ENCODE measurements around the gene LOC128125822.
"Not testable (repeated sequence)": the region's sequence is repeated elsewhere in the genome, so short reads cannot be mapped to it uniquely, and the experiment has no call there.

Gene LOC128125822

DNA sequence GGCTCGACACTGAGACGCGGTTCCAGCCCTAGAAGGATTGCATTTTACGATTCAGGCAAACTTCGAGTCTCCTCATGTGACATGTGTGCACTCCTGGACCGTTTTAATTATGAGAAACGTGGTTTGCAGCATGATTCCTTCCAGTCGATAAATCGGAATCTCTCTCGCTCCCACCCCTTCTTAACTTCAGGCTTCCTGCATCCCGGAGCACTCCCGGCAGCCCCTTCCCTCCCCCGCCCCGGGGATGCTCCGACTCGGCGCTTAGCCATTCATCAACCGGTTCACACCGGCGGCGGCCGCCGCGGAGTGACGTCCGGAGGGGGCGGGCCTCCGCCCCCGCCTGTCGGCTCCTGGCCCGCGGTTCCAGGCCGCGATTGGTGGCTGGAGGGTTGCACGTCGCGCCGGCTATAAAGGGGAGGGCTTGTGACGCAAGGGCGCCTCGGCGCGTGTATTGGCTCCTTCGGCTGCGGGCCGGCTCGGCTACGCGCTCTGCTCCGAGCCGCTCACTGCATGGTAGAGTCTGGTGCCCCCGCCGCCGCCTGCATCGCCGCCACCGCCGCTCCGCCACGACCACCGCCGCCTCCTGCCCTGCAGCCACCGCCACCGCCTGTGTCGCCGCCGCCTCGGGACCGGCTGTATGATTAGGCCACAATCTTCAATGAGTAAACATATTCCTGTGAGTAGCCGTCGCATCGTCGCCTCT, at the start of gene LOC128125822, which contains the start of gene PTP4A1:
LOC128125822 (plus strand) TSS at position 437 of the 703 bp plus-strand sequence.
PTP4A1 (plus strand) TSS at position 437 of the 703 bp plus-strand sequence. CDS start 4,401 bp downstream, outside the sequence.
- DNase-seq (ENCODE audit: low spot score) = peak; percentile 96

DNA sequence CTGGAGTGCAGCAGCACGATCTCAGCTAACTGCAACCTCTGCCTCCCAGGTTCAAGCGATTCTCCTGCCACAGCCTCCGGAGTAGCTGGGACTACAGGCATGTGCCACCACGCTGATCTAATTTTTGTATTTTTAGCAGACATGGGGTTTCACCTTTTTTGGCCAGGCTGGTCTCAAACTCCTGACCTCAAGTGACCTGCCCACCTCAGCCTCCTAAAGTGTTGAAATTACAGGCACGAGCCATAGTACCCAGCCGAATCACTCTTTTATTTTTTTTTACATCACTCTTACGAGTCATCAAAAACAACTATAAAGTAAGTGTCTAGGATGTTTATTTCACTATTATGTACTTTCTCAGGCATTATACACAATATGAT, 49.4 kb upstream of the LOC128125822 start:
- not testable (repeated sequence) for DNase-seq (ENCODE audit: low spot score)

DNA sequence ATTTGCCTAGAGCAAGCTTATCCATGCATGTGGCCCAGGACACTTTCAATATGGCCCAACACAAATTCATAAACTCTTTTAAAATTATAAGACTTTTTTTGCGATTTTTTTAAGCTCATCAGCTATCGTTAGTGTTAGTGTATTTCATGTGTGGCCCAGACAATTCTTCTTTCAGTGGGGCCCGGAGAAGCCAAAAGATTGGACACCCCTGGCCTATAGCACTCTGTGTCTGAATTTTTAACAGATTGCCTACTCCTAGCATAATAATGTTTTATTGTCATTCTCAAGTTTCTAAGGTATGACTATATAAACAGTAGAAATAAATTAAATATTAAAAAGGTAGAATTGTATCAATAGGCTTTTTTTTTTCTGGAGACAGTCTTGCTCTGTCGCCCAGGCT, 48.6 kb upstream of the LOC128125822 start:
- DNase-seq (ENCODE audit: low spot score) = no peak

DNA sequence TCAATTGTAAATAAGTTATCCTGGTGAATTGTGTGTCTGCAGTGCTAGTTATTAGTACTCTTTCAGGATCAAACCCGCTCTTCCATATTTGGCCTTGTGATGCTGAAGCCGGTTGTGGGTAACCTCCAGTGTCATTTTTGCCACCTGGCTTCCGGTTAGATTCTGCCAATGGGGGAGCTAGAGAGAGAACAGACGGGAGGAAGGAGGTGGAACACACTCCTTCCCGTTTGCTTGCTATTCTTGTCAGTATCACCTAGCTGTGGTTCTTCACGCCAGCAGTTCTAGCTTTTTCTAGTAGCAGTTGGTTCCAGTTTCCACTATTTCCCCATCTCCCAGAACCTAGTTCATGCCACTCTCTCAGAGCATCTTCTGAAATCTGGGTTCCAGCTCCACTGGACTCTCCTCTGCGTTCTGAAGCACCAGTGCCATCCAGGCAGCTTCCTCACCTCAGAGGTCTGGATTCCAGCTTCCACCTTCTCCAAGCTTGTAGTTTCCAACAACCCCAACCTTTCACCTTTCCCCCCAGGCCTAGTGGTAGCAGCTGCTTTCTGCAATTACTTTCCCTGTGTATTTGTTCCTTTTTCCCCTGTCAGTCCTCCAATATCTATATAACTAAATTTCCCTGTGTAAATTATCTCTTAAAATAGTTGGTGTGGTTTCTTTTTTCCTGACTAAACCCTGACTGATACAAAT, 46.9 kb upstream of the LOC128125822 start:
- DNase-seq (ENCODE audit: low spot score) = no peak

- DNase-seq (ENCODE audit: low spot score) = no peak
Observed at GRCh38 chr6:63526931-63527330, 45.3 kb upstream of the LOC128125822 start.

DNA sequence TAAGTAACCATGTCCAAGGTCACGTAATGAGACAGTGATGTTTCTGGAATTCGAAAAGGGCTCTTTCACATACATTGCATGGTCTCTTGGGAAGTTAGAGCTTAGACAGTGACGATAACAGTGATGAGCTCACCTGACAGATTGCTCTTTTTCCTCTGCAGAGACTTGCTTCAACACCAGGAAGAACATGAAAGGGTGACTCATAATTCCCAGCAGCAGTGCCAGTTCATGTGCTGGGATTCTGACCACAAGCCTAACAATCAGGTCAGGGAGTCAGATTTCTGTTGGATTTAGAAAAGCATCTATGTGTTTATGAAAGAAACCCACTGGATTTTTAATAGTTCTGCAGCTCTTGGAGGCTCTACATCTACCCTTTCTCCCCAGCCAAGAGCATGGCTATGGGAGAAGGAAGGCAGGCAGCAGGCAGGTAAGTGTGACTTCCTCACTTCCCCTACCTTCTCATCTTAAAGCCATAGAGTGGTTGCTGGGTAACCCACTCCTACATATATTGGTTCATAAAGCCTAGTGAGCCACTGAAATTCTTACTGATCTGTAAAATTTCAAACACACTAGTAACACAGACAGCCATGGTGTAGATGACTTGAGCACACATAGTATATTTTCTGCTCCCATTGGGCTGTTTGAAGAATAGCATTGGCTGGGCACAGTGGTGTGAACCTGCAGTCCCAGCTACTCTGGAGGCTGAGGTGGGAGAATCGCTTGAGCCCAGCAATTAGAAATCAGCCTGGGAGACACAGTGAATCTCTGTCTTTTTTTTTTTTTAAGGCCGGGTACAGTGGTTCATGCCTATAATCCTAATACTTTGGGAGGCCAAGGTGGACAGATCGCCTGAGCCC, 44.4 kb upstream of the LOC128125822 start:
- DNase-seq (ENCODE audit: low spot score) = no peak

DNA sequence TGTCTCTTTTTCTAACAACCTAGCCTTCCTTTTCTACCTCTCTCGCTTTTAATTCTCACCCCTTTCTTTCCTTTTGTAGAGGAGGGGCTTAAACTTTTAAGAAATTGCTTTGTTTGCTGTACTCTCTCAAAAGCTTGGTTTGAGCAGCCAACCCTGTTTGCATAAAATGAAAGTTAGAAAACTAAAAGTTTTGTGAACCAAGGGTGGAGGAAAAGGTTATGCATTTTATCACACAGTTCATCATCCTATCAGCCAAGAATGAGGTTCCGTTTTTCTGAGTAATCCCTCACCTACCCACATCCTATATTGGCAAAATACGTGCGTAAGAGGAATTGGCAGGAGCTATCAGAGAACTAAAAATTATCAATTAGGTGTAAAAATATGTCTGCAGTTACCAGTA, 42.8 kb upstream of the LOC128125822 start:
- DNase-seq (ENCODE audit: low spot score) = no peak

DNA sequence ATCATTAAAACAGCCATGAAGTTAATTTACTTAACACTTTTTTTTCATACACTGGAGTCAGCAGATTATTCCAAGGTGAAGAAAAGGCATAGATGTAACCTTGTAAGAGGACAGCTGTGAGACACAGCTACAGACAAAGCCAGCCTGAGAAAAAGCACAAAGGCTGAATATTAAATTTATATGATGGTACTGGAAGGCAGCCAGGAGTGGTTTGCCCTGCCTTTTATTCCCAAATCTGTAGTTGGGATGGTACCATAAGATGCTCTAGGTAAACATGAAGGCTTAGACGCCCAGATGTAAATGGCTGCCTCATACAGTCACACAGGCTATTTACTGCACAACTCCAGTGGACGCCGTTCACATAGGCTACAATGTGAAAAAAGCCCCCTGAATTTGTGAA, 42.1 kb upstream of the LOC128125822 start:
- DNase-seq (ENCODE audit: low spot score) = no peak

- no peak for DNase-seq (ENCODE audit: low spot score)
Observed at GRCh38 chr6:63530991-63531390, 41.3 kb upstream of the LOC128125822 start.

GRCh38 chr6:63533026-63533425, 39.3 kb upstream of the LOC128125822 start:
- DNase-seq (ENCODE audit: low spot score) = no peak

DNA sequence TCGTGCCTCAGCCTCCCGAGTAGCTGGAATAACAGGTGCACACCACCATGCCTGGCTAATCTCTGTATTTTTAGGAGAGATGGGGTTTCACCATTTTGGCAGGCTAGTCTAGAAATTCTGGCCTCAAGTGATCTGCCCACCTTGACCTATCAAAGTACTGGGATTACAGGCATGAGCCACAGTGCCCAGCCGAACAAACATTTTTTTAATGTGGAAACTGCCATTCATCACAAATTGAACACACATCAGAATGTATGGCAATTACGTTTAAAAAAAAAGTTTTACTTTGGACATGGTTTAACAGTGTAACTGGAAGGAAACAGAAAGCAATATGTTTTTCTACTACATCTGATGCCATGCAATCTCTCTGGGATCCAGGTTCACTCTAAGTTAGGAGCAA, 38.3 kb upstream of the LOC128125822 start:
- DNase-seq (ENCODE audit: low spot score) = no peak

- no peak for DNase-seq (ENCODE audit: low spot score)
Observed at GRCh38 chr6:63537201-63537958, 34.9 kb upstream of the LOC128125822 start.

DNA sequence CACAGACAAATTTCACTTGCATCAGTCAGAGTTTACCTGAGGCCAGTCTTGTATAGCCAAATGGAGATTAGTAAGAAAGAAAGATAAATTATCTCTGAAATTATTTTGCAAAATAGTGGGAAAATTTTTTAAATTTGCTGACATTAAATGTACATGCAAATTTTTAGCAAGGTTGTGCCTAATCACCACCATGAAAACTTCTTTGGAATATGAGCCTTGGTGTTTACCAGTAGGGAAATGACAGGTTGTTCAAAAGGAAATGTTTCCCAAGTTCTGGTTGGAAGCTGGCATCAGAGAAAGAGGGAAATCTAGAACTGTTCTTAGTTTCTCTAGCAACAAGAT, 34.4 kb upstream of the LOC128125822 start:
- DNase-seq (ENCODE audit: low spot score) = no peak

GRCh38 chr6:63538550-63538949, 33.7 kb upstream of the LOC128125822 start:
- no peak for DNase-seq (ENCODE audit: low spot score)

- DNase-seq (ENCODE audit: low spot score) = no peak
Observed at GRCh38 chr6:63543001-63543400, 29.3 kb upstream of the LOC128125822 start.

- DNase-seq (ENCODE audit: low spot score) = no peak
Observed at GRCh38 chr6:63543982-63544381, 28.3 kb upstream of the LOC128125822 start.

DNA sequence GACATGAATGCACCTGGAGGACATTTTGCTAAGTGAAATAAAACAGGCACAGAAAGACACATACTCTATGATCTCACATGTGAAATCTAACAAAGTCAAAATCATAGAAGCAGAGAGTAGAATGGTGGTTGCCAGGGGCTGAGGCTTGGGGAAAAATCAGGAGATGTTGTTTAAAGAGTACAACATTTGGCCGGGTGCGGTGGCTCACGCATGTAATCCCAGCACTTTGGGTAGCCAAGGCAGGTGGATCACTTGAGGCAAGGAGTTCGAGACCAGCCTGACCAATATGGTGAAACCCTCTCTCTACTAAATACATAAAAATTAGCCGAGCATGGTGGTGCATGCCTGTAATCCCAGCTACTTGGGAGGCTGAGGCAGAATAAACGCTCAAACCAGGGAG, 26.0 kb upstream of the LOC128125822 start:
- no peak for DNase-seq (ENCODE audit: low spot score)

DNA sequence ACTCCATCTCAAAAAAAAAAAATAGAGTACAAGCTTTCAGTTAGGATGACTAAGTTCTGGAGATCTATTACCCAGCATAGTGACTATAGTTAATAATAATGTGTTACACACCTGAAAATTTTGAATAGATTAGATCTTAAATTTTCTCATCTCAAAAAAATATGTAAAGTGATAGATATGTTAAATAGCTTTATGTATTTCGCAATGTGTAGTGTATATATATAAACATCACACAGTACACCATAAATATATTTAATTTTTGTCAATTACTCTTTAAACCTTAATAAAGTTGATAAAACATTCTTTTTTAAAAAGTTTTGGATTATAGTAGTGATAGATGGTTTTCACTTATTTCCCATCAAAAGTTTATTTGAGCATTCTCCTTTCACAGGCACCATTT, 25.6 kb upstream of the LOC128125822 start:
- DNase-seq (ENCODE audit: low spot score) = no peak

- no peak for DNase-seq (ENCODE audit: low spot score)
Observed at GRCh38 chr6:63549076-63549475, 23.2 kb upstream of the LOC128125822 start.

- no peak for DNase-seq (ENCODE audit: low spot score)
Observed at GRCh38 chr6:63553208-63553607, 19.1 kb upstream of the LOC128125822 start.

- no peak for DNase-seq (ENCODE audit: low spot score)
Observed at GRCh38 chr6:63553900-63554299, 18.4 kb upstream of the LOC128125822 start.

DNA sequence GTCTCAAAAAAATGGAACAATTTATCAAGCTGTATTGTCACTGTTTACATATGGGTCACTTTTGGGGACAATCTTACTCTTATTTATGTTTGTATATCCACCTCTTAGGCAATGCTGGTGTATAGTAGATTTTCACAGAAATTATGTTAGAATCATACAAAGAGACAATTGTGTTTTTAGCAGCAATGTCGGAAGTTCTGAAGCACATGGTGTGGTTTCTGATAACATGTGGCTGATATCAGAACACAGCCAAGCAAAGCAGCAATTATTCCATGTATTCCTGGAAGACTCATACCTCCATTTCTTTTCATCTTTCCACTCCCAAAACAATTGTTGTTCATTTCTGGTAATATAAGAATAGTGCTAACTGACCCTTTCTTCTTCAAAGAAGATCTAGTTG, 17.5 kb upstream of the LOC128125822 start:
- DNase-seq (ENCODE audit: low spot score) = no peak

All from hematopoietic multipotent progenitor cell treated with erythropoietin and hydrocortisone succinate and interleukin-3 and kit ligand, for 17 days (in vitro differentiated cells).